ENCODE data around the gene IARS1. TPM values are rescaled to one million over a fixed set of nuclear protein-coding genes. Genes with fewer than 3 reads are reported as not detected.

IARS1 gene
- total RNA-seq, 1 experiment from 2014 or later = 130 TPM

DNA sequence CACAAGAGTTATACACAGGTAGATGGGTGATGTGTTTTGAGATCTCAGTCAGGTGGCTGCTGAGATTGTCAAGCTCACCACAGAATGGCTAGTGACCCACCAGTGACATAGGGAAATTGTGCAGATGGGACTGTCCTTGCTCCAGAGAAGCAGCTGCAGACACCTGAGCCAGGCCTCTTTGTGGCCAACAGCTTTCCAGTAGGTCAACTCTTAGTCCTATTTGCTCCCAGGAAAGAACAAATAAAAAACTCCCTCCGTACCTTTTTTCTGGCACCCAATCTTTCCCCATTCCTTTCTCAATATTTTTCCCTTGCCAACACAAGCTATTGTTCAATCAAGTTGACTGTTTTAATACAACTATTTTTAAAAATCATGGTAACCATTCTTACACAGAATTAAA lies 14.2 kb downstream of the IARS1 start:
- no peak overlapping the region for H3K27ac Mint-ChIP-seq (ENCODE audit: unreplicated experiment)
- CTCF ChIA-PET = no interaction called here
- no peaks in the 10 kb centered on the region for H3K4me1 Mint-ChIP-seq (ENCODE audit: low read depth, unreplicated experiment)

DNA sequence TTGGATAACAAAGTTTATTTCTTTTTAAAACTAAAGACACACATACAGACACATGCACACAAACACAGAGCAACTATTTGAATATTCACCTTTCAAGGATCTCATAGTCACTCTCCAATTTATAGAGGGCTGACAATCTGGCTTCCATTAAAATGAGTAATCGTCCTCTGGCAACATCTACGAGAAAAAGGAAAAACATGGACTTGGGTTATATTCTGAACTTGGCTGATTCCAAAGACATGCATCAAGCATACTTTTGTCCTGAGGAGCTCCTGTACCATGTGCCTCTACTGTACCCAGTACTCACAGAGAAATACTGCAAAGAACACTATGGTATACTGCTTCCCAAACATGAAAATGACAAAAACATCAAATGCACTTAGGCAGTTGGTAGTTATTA lies 15.4 kb downstream of the IARS1 start:
- DNase-seq = no peak
- Mint-ChIP-seq H3K9me3 (ENCODE audit: low read depth, unreplicated experiment) (no peaks in the 10 kb centered on the region), H3K27me3 (ENCODE audit: unreplicated experiment) (no peaks in the 10 kb centered on the region), H3K4me3 (ENCODE audit: low read depth, unreplicated experiment) (no peak overlapping the region), H3K27ac (ENCODE audit: unreplicated experiment) (no peak overlapping the region), H3K36me3 (ENCODE audit: insufficient read depth, unreplicated experiment) (peaks cover 72% of the 10 kb centered on the region), H3K4me1 (ENCODE audit: low read depth, unreplicated experiment) (no peaks in the 10 kb centered on the region)
- CTCF ChIA-PET = no interaction called here
- intact Hi-C loops (cut with micrococcal nuclease; ENCODE audit: unreplicated experiment) = no loop called here
- BruUV-seq (replicated peaks) = no TSS peak
- TF ChIP-seq, protein P1, sequence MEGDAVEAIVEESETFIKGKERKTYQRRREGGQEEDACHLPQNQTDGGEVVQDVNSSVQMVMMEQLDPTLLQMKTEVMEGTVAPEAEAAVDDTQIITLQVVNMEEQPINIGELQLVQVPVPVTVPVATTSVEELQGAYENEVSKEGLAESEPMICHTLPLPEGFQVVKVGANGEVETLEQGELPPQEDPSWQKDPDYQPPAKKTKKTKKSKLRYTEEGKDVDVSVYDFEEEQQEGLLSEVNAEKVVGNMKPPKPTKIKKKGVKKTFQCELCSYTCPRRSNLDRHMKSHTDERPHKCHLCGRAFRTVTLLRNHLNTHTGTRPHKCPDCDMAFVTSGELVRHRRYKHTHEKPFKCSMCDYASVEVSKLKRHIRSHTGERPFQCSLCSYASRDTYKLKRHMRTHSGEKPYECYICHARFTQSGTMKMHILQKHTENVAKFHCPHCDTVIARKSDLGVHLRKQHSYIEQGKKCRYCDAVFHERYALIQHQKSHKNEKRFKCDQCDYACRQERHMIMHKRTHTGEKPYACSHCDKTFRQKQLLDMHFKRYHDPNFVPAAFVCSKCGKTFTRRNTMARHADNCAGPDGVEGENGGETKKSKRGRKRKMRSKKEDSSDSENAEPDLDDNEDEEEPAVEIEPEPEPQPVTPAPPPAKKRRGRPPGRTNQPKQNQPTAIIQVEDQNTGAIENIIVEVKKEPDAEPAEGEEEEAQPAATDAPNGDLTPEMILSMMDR (IDR thresholded peaks at IDR 0.05; ENCODE audit: unreplicated experiment) = no peak

More for the DNA sequence above, 14.2 kb downstream of the IARS1 start:
- intact Hi-C loops (cut with micrococcal nuclease; ENCODE audit: unreplicated experiment) = no loop called here
- Mint-ChIP-seq H3K4me3 (ENCODE audit: low read depth, unreplicated experiment) (no peak overlapping the region), H3K9me3 (ENCODE audit: low read depth, unreplicated experiment) (no peaks in the 10 kb centered on the region), H3K36me3 (ENCODE audit: insufficient read depth, unreplicated experiment) (peaks cover 66% of the 10 kb centered on the region), H3K27me3 (ENCODE audit: unreplicated experiment) (no peaks in the 10 kb centered on the region)
- no TSS peak for BruUV-seq (replicated peaks)
- TF ChIP-seq, protein P1 (IDR thresholded peaks at IDR 0.05; ENCODE audit: unreplicated experiment) = no peak
- no peak for DNase-seq

DNA sequence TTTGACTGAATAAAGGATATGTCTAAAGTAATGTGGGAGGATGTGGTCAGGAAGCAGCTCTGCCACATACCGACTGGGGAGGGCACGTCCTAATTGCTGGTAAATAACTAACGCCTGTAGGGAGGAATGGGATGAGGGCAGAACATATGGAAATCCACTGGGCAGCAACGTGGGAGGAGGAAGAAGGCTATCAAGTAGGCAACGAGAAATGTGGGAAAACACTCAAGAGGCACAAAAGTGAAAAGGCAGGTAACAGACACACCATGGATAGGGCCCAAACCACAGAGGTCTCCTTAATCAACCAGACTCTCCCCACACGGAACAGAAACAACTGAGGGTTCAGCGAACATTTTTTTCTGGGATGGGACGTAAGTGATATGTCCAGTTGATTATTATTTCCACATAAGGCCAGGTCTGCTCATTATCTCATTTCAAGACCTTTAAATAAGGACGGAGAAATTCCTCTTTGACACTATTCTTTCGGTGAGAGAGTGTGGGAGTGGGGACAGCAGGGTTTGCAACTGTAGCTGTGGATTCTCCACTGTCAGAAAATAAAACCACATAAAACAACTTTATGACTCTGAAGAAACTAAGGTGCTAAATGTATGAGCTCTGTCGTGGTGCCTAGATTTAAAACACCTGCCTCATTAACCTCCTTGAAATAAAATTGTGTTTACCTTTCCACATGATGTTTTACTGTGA lies 17.0 kb downstream of the IARS1 start:
- intact Hi-C loops (cut with micrococcal nuclease; ENCODE audit: unreplicated experiment) = no loop called here
- H3K36me3 Mint-ChIP-seq (ENCODE audit: insufficient read depth, unreplicated experiment) = peaks cover 77% of the 10 kb centered on the region
- BruUV-seq (replicated peaks) = no TSS peak
- H3K4me3 Mint-ChIP-seq (ENCODE audit: low read depth, unreplicated experiment) = no peak overlapping the region
- CTCF ChIA-PET = no interaction called here
- H3K27ac Mint-ChIP-seq (ENCODE audit: unreplicated experiment) = no peak overlapping the region
- no peaks in the 10 kb centered on the region for H3K27me3 Mint-ChIP-seq (ENCODE audit: unreplicated experiment)
- TF ChIP-seq, protein P1 (IDR thresholded peaks at IDR 0.05; ENCODE audit: unreplicated experiment) = no peak
- H3K4me1 Mint-ChIP-seq (ENCODE audit: low read depth, unreplicated experiment) = no peaks in the 10 kb centered on the region
- no peak for DNase-seq
- H3K9me3 Mint-ChIP-seq (ENCODE audit: low read depth, unreplicated experiment) = no peaks in the 10 kb centered on the region

DNA sequence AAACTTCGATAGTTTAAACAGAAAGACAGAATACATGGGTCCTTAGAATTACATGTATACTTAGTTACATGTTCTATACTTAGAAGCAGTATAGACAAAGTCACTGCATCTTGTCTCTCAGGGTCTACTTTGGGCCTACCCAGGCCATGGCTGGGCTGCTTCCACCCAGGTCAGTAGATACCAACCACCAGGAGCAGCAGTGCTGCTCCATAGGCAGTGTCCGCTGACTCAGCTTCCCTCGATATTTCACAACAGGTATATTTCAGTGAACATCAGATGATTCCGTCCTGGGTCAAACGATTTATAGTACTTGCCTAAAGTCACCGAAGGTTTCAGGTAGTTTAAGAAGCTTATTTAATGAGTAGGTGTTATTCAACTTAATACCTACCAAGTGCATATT lies 18.0 kb downstream of the IARS1 start:
- Mint-ChIP-seq H3K27ac (ENCODE audit: unreplicated experiment) (no peak overlapping the region), H3K9me3 (ENCODE audit: low read depth, unreplicated experiment) (no peaks in the 10 kb centered on the region), H3K4me3 (ENCODE audit: low read depth, unreplicated experiment) (no peak overlapping the region), H3K36me3 (ENCODE audit: insufficient read depth, unreplicated experiment) (peaks cover 80% of the 10 kb centered on the region), H3K27me3 (ENCODE audit: unreplicated experiment) (no peaks in the 10 kb centered on the region), H3K4me1 (ENCODE audit: low read depth, unreplicated experiment) (no peaks in the 10 kb centered on the region)
- intact Hi-C loops (cut with micrococcal nuclease; ENCODE audit: unreplicated experiment) = no loop called here
- CTCF ChIA-PET = no interaction called here
- TF ChIP-seq, protein P1 (IDR thresholded peaks at IDR 0.05; ENCODE audit: unreplicated experiment) = no peak
- no TSS peak for BruUV-seq (replicated peaks)
- no peak for DNase-seq

Data from Calu3 (cell line).